Panc1 (cell line): ENCODE results near the gene ZRANB1.

ENCODE experiments used
- CTCF ChIP-seq: fragments of 450-650 bp; IDR thresholded peaks from 2 replicates; pipeline ENCODE4 v1.5.1; 2017; ENCODE audit warnings: mild to moderate bottlenecking
- POLR2AphosphoS5 ChIP-seq: IDR thresholded peaks from 2 replicates; pipeline ENCODE4 v1.6.1; 2012; ENCODE audit warnings: mild to moderate bottlenecking, low read depth, low read length, moderate library complexity
- REST ChIP-seq, 2 experiments: IDR thresholded peaks; 2 replicates each; pipeline ENCODE4 v1.6.1; 2011 to 2012; ENCODE audit warnings: low read depth in 2 of 2, control low read depth in 1 of 2, low read length in 1 of 2, mild to moderate bottlenecking in 1 of 2, moderate library complexity in 1 of 2; ENCODE audit not compliant: insufficient read depth in 1 of 2
- SIN3A ChIP-seq: IDR thresholded peaks from 2 replicates; pipeline ENCODE4 v1.6.1; 2012; ENCODE audit warnings: low read depth, mild to moderate bottlenecking, low read length, moderate library complexity, borderline replicate concordance; ENCODE audit not compliant: insufficient read depth

GRCh38 chr10:124912101-124912886 lies 29.6 kb upstream of the ZRANB1 start:
- TF ChIP-seq CTCF (no peak), POLR2AphosphoS5 (no peak), REST (IDR thresholded peaks at IDR 0.05; ENCODE audit: insufficient read depth in 1 of 2, low read depth in 2 of 2, low read length in 1 of 2) (no peak), SIN3A (no peak)
